Gastroesophageal sphincter (tissue), 4 donors: Measurements from ENCODE around the gene DNAL4. TPM values are rescaled to one million over a fixed set of nuclear protein-coding genes. Genes with fewer than 3 reads are reported as not detected.

Source experiments
- ATAC-seq: fragments of 150-250 bp; one replicate; pipeline ENCODE4 v1.9.1; 2016; ENCODE audit warnings: mild to moderate bottlenecking, moderate library complexity
- H3K27ac ChIP-seq, 4 donors: fragments of 200-600 bp; sonication (generic) in 3 of 4; 1 replicate in 3 of 4; 2 replicates in 1 of 4; pipeline ENCODE4 v1.5.1; 2016 to 2019
- H3K27me3 ChIP-seq: fragments of 200-600 bp; sonication (generic); one replicate; pipeline ENCODE4 v1.5.1; 2019
- H3K36me3 ChIP-seq, 2 donors: fragments of 200-600 bp; sonication (generic); one replicate each; pipeline ENCODE4 v1.5.1; 2019; ENCODE audit warnings: control low read depth in 1 of 2
- H3K4me1 ChIP-seq, 3 donors: fragments of 200-600 bp; sonication (generic); 1 replicate in 2 of 3; 2 replicates in 1 of 3; pipeline ENCODE4 v1.5.1; 2016 to 2019; ENCODE audit warnings: control low read depth in 2 of 3
- H3K4me3 ChIP-seq, 2 donors: fragments of 200-600 bp; sonication (generic); one replicate each; pipeline ENCODE4 v1.5.1; 2019; ENCODE audit warnings: mild to moderate bottlenecking in 1 of 2, moderate library complexity in 1 of 2
- H3K9me3 ChIP-seq, 3 donors: fragments of 200-600 bp; sonication (generic); one replicate each; pipeline ENCODE4 v1.5.1; 2017 to 2019; ENCODE audit warnings: control low read depth in 2 of 3
- EP300 ChIP-seq: sonication (generic); formaldehyde crosslinking; IDR thresholded peaks from one replicate; pipeline ENCODE4 v1.6.1; 2017; ENCODE audit warnings: antibody characterized with exemption, mild to moderate bottlenecking
- POLR2A ChIP-seq, 2 donors: fragments of 450-650 bp; IDR thresholded peaks; one replicate each; pipeline ENCODE4 v1.6.1; 2017; ENCODE audit warnings: antibody characterized with exemption in 2 of 2, mild to moderate bottlenecking in 2 of 2, moderate library complexity in 1 of 2
- POLR2AphosphoS5 ChIP-seq: sonication (generic); formaldehyde crosslinking; IDR thresholded peaks from one replicate; pipeline ENCODE4 v1.6.1; 2017; ENCODE audit warnings: antibody characterized with exemption
- WGBS, 2 donors: methylation state at CpG; one replicate each; pipeline ENCODE4 v1.1.5; 2018; ENCODE audit warnings: low coverage in 1 of 2; 5-methylcytosine and 5-hydroxymethylcytosine counted together
- total RNA-seq, 4 donors: library from RNA; depleted of rRNA; stranded (reverse); fragments of >200 nt; gene quantifications; one replicate each; pipeline ENCODE4 v1.1.0, GENCODE V29; 2016
- TF ChIP-seq, protein P1 (sequence below), 4 experiments: fragments of 200-600 bp in 2 of 4; fragments of 450-650 bp in 2 of 4; sonication (generic) in 1 of 4; IDR thresholded peaks; one replicate each; pipeline ENCODE4 v1.5.1; 2017 to 2019; ENCODE audit warnings: antibody characterized with exemption in 4 of 4, mild to moderate bottlenecking in 2 of 4, moderate library complexity in 2 of 4

DNAL4 gene
- total RNA-seq, 4 donors from 2014 or later: 10.0 to 16.1 (median 14.6) TPM

DNA sequence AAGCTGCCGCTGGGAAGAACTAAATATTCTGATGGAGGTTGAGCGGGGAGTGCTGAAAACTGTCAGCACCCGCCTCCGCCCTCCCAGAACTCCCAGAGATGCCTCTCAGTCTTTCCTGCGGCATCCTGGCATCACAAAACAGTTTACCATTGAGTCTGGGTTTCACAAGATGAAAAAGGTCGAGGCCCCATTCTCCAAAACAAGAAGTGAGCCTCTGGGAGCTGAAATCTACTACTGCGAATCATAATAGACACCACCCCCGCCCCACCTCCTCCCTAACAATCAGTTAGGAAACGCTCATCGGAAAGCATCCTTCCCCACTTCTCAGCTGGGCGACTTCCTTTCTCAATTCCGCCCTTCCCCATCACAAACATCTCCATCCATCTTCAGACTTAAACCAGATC, 39.2 kb downstream of the DNAL4 start:
- Histone ChIP-seq H3K27me3 (no peaks in the 10 kb centered on the region), H3K4me3 (peak overlapping the region; percentile 46 to 87), H3K9me3 (no peaks in the 10 kb centered on the region), H3K27ac (peak overlapping the region; percentile 92 to 100 (median 96)), H3K4me1 (peaks cover 5 to 58% (median 20%) of the 10 kb centered on the region in 3 donors), H3K36me3 (peaks cover 3 to 40% of the 10 kb centered on the region in 2 donors)
- peak; percentile 13 for ATAC-seq
- TF ChIP-seq, protein P1, sequence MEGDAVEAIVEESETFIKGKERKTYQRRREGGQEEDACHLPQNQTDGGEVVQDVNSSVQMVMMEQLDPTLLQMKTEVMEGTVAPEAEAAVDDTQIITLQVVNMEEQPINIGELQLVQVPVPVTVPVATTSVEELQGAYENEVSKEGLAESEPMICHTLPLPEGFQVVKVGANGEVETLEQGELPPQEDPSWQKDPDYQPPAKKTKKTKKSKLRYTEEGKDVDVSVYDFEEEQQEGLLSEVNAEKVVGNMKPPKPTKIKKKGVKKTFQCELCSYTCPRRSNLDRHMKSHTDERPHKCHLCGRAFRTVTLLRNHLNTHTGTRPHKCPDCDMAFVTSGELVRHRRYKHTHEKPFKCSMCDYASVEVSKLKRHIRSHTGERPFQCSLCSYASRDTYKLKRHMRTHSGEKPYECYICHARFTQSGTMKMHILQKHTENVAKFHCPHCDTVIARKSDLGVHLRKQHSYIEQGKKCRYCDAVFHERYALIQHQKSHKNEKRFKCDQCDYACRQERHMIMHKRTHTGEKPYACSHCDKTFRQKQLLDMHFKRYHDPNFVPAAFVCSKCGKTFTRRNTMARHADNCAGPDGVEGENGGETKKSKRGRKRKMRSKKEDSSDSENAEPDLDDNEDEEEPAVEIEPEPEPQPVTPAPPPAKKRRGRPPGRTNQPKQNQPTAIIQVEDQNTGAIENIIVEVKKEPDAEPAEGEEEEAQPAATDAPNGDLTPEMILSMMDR (IDR thresholded peaks at IDR 0.05): no peak
- TF ChIP-seq POLR2AphosphoS5 (no peak), EP300 (no peak), POLR2A (IDR thresholded peaks at IDR 0.05) (no peak)
- 1 to 2% methylated on average over 10 to 12 of the region's 12 CpGs for WGBS, 2 donors

DNA sequence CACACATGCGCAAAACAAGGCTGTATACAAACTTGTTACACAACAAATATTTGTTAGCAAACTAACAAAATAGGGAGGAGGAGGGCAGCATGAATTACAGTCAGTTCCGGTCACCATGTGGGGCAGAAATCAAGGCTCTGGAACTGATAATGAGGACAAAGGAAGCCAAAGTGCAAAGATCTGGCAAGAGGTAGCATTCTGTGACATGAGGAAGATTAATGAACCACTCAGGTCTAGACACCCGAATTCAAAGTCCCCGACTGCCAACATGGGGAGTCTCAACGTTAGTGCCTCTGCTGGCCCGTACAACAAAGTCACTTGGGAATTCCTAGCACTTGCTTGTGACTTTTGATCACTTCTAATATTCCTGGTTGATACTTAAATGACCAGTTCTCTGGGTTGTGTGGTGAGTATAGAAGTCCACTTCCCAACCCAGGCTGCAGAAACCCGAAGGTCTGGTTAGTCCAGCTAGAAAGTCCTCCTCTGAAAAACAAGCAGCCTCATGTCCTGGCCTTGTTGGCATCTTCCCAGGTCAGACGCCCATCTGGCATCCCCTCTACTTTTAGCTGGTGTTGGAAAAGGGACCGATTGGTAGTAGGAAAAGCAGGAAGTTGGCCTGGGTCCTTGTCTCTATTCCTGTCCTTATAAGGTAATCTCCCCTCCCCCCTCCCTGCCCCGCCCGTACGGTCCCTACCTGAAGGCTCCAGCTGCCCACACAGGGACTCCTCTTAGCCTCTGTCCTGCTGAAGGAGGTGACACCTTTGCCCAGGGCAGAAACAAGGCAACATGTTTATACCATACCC, 39.8 kb downstream of the DNAL4 start:
- peaks cover 3 to 46% of the 10 kb centered on the region in 2 donors for H3K36me3 ChIP-seq
- H3K4me3 ChIP-seq: peak overlapping the region; percentile 46 to 87
- H3K4me1 ChIP-seq: peaks cover 5 to 58% (median 20%) of the 10 kb centered on the region in 3 donors
- no peaks in the 10 kb centered on the region for H3K27me3 ChIP-seq
- H3K9me3 ChIP-seq: no peaks in the 10 kb centered on the region
- TF ChIP-seq POLR2AphosphoS5 (peak; percentile 58), EP300 (no peak)
- TF ChIP-seq, protein P1 (IDR thresholded peaks at IDR 0.05): peak in 1 of 4 experiments; percentile 11
- ATAC-seq: peak; percentile 42
- 14 to 24% methylated on average over 7 to 11 of the region's 12 CpGs for WGBS, 2 donors
- peak overlapping the region; percentile 92 to 100 (median 96) for H3K27ac ChIP-seq

DNA sequence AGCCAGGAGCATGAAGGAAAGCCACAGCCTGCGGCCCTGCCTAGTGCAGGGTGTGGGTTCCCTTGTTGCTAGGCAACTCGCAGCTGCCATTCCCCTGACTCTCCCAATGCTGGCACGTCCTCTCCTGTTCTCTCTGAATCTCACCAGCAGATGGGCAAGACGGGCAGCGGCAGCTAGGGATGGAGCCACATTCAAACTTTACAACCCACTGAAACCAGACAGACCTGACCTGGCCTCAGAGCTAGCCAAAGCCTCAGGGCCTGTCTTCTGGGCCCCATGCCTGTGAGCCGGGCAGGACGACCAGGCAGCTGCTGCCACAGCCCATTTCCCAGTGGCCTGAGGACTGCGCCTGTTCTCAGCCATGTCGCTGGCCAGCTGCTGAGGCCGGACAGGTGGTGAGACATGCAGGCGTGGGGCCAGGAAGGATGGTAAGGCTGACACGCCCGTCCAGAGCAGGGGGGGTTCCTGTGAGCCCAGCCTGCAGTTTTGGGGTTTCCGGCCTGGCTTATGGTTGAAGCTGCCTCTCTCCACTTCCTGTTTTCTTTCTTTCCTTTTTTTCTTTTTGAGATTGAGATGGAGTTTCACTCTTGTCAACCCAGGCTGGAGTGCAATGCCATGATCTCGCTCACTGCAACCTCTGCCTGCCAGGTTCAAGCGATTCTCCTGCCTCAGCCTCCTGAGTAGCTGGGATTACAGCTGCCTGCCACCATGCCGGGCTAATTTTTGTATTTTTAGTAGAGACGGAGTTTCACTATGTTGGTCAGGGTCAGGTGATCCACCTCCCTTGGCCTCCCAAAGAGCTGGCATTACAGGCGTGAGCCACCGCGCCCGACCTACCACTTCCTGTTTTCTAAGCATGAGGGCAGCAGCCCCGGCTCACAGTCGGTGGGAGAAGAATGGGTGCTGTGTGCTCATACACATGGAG, 42.3 kb downstream of the DNAL4 start:
- H3K27ac ChIP-seq: peak overlapping the region in 3 of 4 donors; percentile 26 to 99 (median 94)

DNA sequence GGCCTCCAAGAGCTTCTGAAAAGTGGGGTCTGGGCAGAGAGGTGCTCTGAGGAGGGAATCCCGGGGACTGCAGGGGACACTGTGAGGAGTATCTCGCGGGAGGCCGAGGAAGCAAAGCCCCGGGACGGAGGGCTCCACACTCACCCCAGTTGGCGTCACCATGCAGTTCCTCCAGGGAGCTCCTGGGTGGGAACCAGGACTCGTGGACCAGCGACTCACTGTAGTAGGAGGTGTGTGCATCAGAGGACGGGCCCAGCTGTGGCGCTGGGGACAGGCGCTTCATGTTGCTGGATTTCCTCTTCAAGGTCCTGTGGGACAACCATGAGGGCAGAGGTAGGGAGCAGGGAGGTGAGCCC, 42.9 kb downstream of the DNAL4 start:
- Histone ChIP-seq H3K27me3 (no peaks in the 10 kb centered on the region), H3K36me3 (peaks cover 3 to 77% of the 10 kb centered on the region in 2 donors), H3K4me1 (peaks cover 5 to 44% (median 10%) of the 10 kb centered on the region in 3 donors), H3K9me3 (no peaks in the 10 kb centered on the region), H3K27ac (peak overlapping the region in 3 of 4 donors; percentile 9 to 99 (median 94)), H3K4me3 (no peak overlapping the region)
- no peak for ATAC-seq
- TF ChIP-seq POLR2A (IDR thresholded peaks at IDR 0.05) (no peak), POLR2AphosphoS5 (no peak), EP300 (no peak)
- TF ChIP-seq, protein P1 (IDR thresholded peaks at IDR 0.05): no peak
- WGBS, 2 donors: no CpG with 5 or more reads among the region's 12 CpGs

More for the DNA sequence above, 42.3 kb downstream of the DNAL4 start:
- 52 to 59% methylated on average over 8 to 9 of the region's 24 CpGs for WGBS, 2 donors
- ATAC-seq: no peak
- TF ChIP-seq, protein P1 (IDR thresholded peaks at IDR 0.05): no peak
- TF ChIP-seq POLR2AphosphoS5: no peak
- TF ChIP-seq EP300: no peak
- Histone ChIP-seq H3K9me3 (no peaks in the 10 kb centered on the region), H3K4me3 (no peak overlapping the region), H3K36me3 (peaks cover 3 to 71% of the 10 kb centered on the region in 2 donors), H3K4me1 (peaks cover 5 to 50% (median 16%) of the 10 kb centered on the region in 3 donors), H3K27me3 (no peaks in the 10 kb centered on the region)
